GM18870 (cell line): ENCODE data around the gene MOSPD3.
A peak's percentile ranks its signal among the peaks of the same experiment; 100 is the strongest.

Experiments used
- ATAC-seq: cut with Tn5 transposase; IDR thresholded peaks from one replicate; pipeline ENCODE4 v1.9.1; 2021; ENCODE audit warnings: moderate library complexity; ENCODE audit not compliant: unreplicated experiment

Gene MOSPD3

DNA sequence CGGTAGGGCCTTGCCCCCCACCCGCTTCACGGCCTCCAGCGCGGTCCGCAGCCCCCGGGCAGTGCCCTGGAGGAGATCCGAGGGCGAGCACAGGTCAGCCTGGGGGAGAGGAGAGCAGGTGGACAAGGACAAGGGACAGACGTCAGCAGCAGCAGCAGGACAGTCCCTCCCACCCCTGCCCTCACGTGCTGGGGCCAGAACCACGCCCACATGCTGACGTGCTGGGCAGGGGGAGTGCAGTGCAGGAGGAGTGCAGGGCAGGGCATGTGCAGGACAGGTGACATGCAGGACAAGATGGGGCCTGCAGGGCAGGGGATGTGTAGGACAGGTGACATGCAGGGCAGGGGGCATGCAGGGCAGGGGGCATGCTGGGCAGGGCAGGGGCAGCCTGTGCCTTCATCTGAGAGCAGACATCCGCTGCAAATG, 37.1 kb upstream of the MOSPD3 start:
- no peak for ATAC-seq

DNA sequence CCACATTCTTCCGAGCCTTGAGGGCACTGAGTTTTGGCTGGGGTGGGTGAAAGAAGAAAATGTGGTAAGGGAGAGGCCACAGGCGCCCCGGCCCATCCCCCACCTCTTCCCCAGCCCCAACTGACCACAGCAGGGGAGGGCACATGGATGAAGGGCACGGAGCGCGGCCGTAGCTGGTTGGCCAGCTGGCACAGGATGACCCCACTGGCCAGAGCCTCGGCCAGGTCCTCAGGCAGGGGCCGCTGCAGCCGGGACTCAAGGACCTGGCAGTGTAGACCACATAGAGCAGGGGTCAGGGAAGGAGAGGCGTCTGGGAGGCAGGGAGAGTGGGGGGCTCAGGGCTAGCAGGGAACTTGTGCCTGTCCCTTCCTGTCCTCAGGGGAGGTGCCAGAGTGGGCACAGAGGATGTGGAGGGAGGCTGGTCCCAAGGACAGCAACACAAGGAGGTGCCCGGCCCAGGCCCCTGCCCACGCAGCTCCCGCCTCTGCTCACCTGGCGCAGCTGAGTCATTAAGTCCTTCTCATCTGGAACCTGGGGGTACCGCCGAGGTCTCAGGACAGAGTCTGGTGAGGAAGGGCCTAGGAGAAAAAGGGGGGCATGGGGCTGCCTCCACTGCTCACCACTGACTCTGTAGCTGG, 36.5 kb upstream of the MOSPD3 start:
- ATAC-seq, result no peak

DNA sequence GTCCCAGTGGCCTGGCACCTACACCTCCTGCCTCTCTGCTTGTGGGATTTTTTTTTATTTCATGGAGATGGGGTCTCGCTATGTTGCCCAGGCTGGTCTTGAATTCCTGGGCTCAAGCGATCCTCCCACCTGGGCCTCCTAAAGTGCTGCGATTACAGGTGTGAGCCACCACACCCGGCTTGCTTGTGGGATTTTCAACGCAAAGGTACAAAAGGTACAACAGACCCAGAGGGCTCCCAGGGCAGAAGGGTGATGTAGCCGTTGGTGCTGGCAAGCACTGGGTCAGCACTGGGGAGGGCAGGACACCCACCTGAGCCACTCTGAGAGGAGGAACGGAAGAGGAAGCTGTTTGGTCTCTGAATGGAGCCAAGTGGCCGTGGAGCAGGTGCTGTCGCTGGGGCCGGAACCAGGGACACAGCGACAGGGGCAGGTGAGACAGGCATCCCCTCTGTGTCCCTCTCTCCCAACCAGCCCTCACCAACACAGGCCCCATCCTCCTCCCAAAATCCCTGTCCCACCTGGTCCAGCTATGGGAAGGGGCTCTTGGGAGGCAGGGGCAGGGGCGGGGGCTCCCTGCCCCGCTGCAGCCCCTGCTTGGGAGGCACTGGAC, 35.9 kb upstream of the MOSPD3 start:
- no peak for ATAC-seq

DNA sequence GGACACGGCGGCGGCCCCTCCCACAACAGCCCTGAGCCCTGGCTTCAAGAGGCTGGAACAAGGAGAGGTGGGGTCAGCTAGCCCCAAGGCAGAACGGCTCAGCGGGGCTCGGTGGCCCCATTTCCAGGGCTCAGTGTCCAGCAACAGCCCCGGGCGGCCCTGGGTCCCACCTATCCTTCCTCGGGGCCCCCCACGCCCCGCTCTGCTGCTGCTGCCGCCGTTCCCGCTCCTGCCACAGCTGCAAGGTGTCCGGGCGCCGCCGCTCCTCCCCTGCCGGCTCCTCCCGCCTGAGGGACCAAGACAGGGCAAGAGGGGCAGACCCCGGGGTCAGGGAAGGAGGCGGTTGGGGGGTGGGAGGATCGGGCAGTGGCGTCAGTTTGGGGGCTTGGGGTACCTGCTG, 35.2 kb upstream of the MOSPD3 start:
- ATAC-seq, result no peak

DNA sequence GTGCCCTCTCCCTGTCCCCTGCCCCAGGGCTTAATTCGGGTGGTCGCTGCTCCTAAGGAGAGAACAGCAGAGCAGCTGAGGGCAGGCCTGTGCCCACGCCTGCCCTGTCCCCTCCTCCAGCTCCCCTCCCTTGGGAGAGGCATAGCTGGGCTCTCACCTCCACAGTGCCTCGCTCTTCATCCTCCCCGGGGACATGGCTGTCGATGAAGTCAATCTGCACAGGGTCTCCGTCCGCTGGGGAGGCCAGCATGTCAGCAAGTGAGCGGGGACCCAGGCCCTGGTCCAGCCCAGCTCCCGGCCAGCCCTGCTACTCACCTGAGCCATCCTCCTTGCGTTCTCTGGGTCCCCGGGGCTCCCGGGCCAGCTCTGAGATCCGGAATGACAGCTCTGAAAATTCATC, 34.8 kb upstream of the MOSPD3 start:
- ATAC-seq, result no peak

DNA sequence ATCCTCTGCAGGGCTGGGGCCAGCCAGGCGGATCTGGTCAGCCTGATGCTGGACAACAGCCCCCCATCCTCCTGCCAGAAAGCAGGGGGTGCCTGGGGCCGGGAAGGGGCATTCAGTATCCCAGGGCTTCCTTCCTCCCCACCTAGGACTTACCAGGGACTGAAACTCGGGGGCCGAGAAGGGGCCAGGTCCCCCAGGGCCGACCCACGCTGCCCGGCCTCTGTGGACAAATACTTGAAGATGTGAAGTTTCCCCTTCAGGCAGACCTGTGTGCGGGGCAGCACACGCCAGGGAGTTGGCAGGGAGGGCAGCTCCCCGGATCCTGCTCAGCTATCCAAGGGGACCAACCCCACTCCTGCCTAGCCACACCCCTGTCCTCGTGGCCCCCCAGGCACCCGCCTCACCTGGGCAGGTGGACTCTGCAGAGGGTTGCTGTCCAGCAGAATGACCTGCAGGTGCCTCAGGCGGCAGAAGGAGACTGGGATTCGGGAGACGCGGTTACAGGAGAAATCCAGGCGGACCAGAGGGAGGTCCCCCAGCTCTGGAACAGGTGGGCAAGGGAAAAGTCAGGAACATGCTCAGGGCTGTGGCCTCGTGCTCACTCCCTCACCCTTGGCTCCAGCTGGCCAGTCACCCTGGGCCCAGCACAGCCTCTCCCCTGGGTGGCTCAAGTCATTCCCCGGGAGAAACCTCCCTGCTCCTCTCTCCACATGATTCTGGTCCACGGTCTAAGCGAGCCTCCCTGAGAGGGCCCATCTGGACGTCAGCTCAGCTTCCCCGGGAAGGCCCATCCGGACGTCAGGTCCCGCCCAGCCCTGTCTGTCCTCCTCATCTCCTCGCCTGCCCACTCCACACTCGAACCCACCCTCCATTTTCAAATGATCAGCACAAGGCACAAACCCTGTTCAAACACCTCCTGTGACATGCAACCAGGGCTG, 33.8 kb upstream of the MOSPD3 start:
- no peak for ATAC-seq

DNA sequence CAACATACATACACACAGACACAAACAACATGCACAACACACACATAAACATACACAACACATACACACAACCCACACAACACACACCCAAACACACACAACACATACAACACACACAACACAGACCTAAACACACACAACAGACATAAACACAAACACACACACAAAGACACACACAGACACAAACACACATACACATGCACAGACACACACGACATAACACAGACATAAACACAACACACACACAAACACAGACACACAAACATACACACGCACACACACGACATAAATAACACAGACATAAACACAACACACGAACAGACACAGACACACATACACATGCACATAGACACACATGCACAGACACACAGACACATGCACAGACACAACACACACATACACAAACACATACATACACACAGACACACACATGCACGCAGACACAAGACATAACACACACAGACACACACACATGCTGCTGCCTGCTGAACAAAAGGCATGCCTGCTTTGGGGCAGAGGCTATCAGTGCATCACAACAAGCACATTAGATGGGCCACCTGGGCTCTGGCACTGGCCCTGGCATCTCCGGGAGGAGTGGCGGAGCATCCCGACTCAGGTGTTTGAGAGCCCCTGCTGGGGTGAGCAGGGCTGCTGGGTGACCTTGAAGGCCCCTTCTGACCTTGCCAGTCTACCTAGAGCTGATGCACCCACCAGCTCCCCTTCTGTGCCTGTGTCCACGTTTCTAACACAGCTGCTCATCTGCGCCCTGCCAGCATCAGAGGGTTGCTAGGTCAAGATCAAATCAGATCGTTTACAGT, 31.7 kb upstream of the MOSPD3 start:
- ATAC-seq, result no peak

DNA sequence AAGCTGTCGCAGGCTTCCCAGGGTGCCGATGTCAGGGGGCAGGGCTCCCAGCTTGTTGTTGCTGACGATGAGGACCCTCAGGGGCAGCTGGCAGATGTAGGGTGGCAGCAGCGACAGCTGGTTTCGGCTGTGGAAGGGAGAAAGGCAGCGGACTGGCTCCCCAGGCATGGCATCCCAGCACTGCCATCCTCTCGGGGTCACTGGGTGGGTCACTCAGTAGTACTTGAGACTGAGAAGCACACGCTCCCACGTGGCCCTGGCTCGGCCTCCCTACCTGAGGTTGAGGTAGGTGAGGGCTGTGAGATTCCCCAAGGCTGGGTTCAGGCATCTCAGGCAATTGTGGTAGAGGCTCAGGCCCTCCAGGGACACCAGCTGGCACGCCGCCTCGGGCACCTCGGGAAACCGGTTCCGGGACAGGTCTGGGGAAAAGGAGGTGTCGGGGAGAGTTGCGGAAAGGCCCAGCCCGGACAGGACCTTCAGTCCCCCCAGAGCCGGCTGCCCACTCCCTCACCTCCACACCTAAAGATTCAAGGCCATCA, 30.2 kb upstream of the MOSPD3 start:
- ATAC-seq, result no peak

DNA sequence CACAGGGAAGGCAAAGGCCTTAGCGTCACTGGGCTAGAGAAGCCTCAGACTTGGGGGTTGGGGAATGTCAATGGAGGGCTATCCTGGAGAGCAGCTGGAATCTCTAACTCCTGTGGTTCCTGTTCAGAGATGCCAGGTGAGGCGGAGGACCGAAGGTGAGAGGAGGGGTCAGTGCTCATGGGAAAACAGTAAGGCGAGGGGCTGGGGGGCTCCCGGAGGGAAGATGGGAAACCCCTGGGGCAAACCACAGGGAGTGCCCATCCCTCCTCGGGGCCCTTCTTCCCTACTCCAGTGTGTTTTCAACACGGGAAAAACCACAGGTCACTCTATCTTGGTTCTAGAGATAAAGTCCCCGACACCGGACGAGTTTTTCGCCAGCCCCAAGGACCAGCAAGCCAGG, 29.7 kb upstream of the MOSPD3 start:
- ATAC-seq, result no peak

DNA sequence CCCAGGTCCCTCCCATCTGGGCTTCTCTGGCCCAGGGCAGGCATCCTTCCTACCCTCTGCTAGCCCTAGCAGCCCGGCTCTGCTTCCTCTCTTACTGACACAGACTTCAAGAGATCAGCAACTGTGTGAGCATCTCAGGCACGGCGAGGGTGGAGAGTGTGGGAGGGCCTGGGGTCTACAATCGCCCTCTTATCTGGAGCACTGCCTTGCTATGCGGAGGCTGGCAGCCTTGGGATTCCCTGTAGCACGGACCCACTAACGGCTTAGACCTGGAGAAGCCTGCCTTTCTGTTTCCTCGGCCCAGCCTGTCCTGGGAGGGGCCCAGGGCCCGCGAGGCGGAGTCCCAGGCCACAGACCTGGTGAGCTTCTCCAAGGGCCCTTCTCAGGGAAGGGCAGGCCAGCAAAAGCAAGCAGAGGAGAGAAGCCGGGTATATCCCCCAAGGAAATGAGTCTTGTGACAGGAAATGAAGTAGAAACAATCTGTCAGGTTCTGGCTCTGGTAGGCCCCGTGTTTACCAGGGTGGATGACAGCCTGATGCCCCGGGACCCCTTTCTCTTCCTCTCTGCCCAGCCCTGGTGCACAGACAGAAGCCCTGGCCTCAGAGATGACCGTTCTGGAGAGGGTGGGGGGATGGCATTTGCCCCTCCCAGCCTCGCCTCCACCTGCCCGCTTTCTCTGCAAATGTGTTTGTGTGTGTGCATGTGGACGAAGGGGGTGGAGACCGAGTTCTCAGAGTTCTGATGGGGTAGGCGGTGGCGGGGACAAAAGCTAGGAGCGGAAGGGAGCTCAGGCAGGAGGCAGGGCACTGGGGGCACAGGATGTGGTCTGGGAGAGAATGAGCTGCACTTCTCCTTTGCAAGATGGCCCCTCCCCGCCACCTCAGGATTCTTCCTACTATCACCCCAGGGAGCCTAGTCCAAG, 28.9 kb upstream of the MOSPD3 start:
- ATAC-seq, result no peak

DNA sequence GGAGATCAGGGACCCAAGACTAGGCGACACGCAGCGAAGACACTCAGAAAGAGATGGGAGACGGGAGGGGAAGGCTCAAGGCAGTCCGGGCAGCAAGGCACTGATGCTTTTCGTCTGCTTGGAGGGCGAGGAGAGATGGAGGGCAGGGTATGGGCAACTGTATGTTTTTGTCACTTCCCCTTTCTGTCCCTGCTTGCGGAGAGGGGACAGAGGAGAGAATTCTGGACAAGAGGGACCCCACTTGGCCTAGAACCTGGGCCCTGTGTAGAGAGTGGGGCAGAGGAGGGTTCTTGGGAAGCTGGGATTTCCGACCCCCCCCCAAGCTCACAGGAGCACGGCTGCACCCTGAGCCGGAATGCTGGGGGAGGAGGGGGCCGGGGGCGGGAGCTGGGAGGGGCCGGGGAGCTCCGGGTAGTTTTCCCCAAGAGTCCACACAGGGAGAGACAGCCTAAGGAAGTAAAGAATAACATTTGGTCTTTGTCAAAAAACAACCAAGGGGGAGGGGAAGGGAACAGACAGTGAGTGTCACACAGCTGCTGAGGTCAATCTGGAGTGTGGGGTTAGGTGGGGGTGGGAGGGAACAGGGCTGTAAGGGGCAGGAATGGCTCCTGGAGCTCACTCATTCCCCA, 28.2 kb upstream of the MOSPD3 start:
- no peak for ATAC-seq

DNA sequence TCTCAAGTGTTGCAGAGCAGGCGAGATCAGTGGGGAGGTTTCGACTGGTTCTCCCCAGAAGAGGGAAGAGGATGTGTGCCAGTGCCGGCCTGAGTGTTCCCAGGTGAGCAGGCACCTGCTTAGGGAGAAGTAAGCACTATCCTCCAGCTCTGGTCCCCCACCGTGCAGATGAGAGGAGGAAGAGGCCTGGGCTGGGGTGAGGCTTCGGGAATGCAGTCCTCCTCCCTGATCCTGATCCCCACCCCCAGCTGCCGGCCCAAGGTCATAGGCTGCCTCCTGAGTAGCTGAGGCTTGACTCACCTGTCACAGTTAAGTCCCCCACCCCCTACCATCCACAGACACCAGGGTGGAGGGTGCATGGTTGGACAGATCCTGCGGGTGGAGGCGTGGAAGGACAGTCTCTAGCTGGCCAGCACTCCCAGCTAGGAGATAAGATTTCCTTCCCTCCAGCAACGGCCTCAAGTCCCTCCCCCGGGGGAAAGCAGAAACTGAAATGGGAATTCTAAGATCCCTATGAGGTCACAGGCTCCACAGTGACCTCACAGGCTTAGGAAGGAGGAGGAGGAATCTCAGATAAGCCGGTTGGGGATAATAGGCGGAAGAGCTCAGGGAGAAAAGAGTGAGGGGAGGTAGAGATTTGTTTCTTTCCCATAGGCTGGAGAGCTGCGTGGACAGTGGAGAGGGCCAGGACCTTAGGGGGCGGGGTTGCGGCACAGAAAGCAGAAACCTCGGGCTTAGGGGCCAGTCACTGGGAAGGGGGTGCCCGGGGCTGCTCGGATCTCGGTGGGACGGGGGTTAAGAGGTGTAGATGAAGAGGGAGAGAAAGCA, 27.4 kb upstream of the MOSPD3 start:
- ATAC-seq, result no peak

DNA sequence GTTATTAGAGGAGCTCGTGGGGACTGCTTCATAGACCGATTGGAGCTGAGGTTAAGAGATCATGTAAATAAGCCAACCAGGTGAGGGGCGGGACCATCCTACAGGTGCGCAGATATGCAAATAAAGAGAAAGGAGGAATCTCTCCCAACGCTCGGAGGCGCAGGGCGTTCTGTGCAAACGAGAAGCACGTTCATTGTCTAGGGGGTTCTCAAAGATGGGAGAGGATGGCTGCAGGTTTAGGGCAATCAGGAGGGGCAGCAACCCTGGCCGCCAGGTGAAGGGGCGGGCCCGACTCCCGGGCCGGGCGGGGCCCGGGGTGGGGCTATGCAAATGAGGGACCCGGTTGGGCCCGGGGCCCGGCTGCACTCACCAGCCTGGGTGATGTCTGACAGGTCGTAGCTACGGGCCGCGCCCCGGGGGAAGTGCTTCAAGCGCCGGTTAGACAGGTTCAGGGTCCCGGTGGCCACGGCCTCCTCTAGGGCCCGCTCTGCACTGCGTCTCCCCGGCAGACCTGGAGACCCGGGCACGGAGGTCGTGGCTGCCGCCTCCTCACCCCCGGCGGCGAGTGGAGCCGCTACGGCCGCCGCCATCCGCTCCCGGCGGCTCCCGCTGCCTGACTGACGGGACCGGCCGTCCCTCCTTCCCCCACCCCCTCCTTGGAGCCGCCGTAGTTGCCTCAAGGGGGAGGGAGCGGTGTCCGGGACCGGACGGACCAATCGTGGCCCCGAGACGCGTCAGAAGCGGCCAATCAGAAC, 26.7 kb upstream of the MOSPD3 start, which contains the start of gene LRCH4:
TSS of gene LRCH4 (minus strand) at position 619 of the 755 bp plus-strand sequence. CDS start at position 590, 29 bp downstream.
- ATAC-seq, result peak; percentile 22

DNA sequence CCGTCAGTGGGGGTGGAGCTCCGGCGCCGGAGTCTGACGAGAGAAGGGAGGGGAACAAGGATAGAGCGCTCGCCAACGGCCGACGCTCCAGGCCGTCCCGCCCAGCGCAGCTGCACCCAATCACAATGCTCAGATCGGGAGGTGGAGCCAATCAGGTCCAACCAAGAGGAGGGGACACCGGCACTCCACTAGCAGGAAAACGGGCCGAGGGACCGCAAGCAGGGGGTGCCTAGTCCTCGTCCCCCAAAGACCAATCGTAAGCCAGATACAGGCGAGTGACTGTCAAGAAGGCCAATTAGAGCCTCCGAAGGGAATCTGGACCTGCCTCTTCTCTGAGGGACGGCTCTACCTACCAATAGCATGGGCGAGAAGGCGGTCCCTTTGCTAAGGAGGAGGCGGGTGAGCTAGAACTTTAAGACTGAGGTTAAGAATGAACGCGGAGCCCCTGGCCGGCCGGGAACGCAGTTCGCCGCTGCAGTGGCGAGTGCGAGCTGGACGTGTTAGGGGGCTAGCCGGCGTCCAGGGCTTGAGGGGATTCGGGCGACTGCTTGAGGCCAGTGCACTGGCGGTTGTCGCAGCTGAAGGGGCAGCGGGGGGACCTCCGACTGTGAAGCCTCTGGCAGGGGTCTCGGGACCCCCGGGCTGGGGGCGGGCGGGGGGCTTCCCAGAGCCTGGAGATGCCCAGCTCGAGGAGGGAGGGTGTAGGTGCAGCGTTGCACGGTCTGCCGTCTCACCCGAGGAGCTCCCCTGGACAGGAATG, 25.9 kb upstream of the MOSPD3 start, which contains the start of gene FBXO24:
TSS of gene FBXO24 (plus strand) at position 63 of the 760 bp plus-strand sequence. CDS start at position 361, 298 bp downstream.
- peak; percentile 88 for ATAC-seq

DNA sequence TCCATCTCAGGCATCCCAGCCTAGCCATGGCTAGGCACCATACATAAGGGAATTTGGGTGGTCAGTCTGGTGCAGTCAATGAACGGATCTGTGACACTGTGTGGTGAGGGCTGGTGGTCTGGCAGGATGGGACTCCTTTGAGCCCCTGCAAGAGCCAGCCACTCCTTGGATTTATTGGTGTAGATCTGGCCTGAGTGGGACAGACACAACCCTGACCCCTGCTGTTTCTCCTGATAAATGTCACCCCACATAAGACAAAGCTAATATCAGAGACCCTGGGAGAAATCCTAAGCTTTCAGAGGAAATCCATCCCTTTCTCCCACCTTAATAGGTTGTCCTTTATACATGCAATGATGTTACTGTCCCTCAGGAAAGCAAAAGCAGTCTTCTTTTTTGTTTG, 23.9 kb upstream of the MOSPD3 start:
- no peak for ATAC-seq

DNA sequence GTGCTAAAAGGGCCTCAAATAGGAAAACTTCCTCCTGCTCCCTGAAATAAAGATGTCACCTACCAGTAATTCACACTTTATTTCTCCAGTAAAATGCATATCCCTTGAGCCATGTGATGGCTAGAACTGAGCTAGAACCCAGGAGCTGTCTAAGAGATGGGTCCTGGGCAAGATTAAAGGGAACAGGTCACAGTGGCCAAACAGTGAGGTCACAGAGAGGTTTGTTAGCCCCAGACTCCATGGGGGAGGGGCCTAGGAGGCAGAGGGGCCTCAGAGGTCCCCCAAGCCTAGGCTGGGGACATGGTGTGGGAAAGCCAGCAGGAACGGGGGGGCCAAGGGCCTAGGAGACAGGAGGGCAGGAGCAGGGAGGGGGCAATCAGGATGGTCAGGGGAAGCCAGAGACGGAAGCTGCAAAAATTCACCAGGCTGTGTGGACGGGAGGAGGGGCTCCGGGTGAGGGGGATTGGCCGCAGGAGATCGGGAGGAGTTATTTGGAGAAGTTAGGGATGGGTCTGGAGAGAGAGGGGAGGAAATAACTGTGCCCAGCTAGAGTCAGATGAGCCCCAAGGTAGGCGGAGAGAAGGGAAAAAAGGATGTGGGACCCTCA, 22.9 kb upstream of the MOSPD3 start:
- ATAC-seq, result no peak
